ENCODE results near the gene CEACAM1.
"Not testable (repeated sequence)": the region's sequence is repeated elsewhere in the genome, so short reads cannot be mapped to it uniquely, and the experiment has no call there.

Gene CEACAM1

GRCh38 chr19:42466521-42467182 lies 61.6 kb downstream of the CEACAM1 start:
- no peak for DNase-seq
- TF ChIP-seq GATA1 (IDR thresholded peaks at IDR 0.05; ENCODE audit: low read depth, low read length), result no peak
- TF ChIP-seq POLR2A (IDR thresholded peaks at IDR 0.05; ENCODE audit: low read length), result no peak

GRCh38 chr19:42465827-42466280 lies 62.4 kb downstream of the CEACAM1 start:
- TF ChIP-seq GATA1 (IDR thresholded peaks at IDR 0.05; ENCODE audit: low read depth, low read length) (no peak), POLR2A (IDR thresholded peaks at IDR 0.05; ENCODE audit: low read length) (no peak)
- DNase-seq, result no peak

- DNase-seq, result no peak
- TF ChIP-seq POLR2A (IDR thresholded peaks at IDR 0.05; ENCODE audit: low read length), result no peak
- TF ChIP-seq GATA1 (IDR thresholded peaks at IDR 0.05; ENCODE audit: low read depth, low read length), result no peak
These were observed 66.5 kb downstream of the CEACAM1 start for GRCh38 chr19:42461700-42462324.

GRCh38 chr19:42461231-42461630 lies 67.0 kb downstream of the CEACAM1 start:
- not testable (repeated sequence) for DNase-seq

- TF ChIP-seq POLR2A (IDR thresholded peaks at IDR 0.05; ENCODE audit: low read length), result no peak
- no peak for TF ChIP-seq GATA1 (IDR thresholded peaks at IDR 0.05; ENCODE audit: low read depth, low read length)
- DNase-seq, result no peak
These were observed 68.4 kb downstream of the CEACAM1 start for GRCh38 chr19:42459926-42460325.
